Measurements from ENCODE around the gene GPR32. TPM values are rescaled to one million over a fixed set of nuclear protein-coding genes. Genes with fewer than 3 reads are reported as not detected.
"Not testable (repeated sequence)": the region's sequence is repeated elsewhere in the genome, so short reads cannot be mapped to it uniquely, and the experiment has no call there.

Gene GPR32
- not detected for polyA plus RNA-seq (2013, experiment 1 of 2)
- polyA plus RNA-seq (2013, experiment 2 of 2), result not detected

GRCh38 chr19:50770164-50770563, at the start of gene GPR32:
GPR32 (plus strand) TSS chr19:50770464; CDS start chr19:50770601, 137 bp downstream.
- H3K27ac ChIP-seq (ENCODE audit: low read depth, low read length, severe bottlenecking); H3K36me3 ChIP-seq (ENCODE audit: control insufficient read depth, insufficient read depth, low read length); H3K9me3 ChIP-seq (ENCODE audit: control insufficient read depth, low read length); H3K4me1 ChIP-seq (ENCODE audit: control insufficient read depth, insufficient read depth, low read length, poor library complexity, severe bottlenecking); H3K4me3 ChIP-seq (ENCODE audit: extremely low read depth, insufficient read depth, low read length, poor library complexity, severe bottlenecking): not testable (repeated sequence)
- 67% methylated on average over 1 of the region's 2 CpGs; no CpG with 5 or more reads in 1 of the 2 experiments for WGBS, 2 experiments (ENCODE audit: insufficient coverage in 2 of 2)

- WGBS, 2 experiments (ENCODE audit: insufficient coverage in 2 of 2), result 63 to 67% methylated on average over 7 of the region's 8 CpGs
- Histone ChIP-seq H3K27ac (ENCODE audit: low read depth, low read length, severe bottlenecking) (no peak overlapping the region), H3K36me3 (ENCODE audit: control insufficient read depth, insufficient read depth, low read length) (no peaks in the 10 kb centered on the region), H3K4me3 (ENCODE audit: extremely low read depth, insufficient read depth, low read length, poor library complexity, severe bottlenecking) (no peak overlapping the region), H3K4me1 (ENCODE audit: control insufficient read depth, insufficient read depth, low read length, poor library complexity, severe bottlenecking) (peaks cover 3% of the 10 kb centered on the region), H3K9me3 (ENCODE audit: control insufficient read depth, low read length) (peaks cover 3% of the 10 kb centered on the region)
Observed at GRCh38 chr19:50720921-50721381, 49.3 kb upstream of the GPR32 start.

GRCh38 chr19:50721441-50722137, 48.7 kb upstream of the GPR32 start:
- WGBS, 2 experiments (ENCODE audit: insufficient coverage in 2 of 2), result 78 to 85% methylated on average over 8 to 9 of the region's 10 CpGs
- peaks cover 2% of the 10 kb centered on the region for H3K36me3 ChIP-seq (ENCODE audit: control insufficient read depth, insufficient read depth, low read length)
- H3K4me3 ChIP-seq (ENCODE audit: extremely low read depth, insufficient read depth, low read length, poor library complexity, severe bottlenecking), result no peak overlapping the region
- H3K27ac ChIP-seq (ENCODE audit: low read depth, low read length, severe bottlenecking), result no peak overlapping the region
- peaks cover 3% of the 10 kb centered on the region for H3K4me1 ChIP-seq (ENCODE audit: control insufficient read depth, insufficient read depth, low read length, poor library complexity, severe bottlenecking)
- peaks cover 3% of the 10 kb centered on the region for H3K9me3 ChIP-seq (ENCODE audit: control insufficient read depth, low read length)

GRCh38 chr19:50722201-50723013, 47.9 kb upstream of the GPR32 start:
- Histone ChIP-seq H3K4me1 (ENCODE audit: control insufficient read depth, insufficient read depth, low read length, poor library complexity, severe bottlenecking) (peaks cover 3% of the 10 kb centered on the region), H3K9me3 (ENCODE audit: control insufficient read depth, low read length) (peaks cover 8% of the 10 kb centered on the region), H3K36me3 (ENCODE audit: control insufficient read depth, insufficient read depth, low read length) (peaks cover 6% of the 10 kb centered on the region), H3K27ac (ENCODE audit: low read depth, low read length, severe bottlenecking) (no peak overlapping the region), H3K4me3 (ENCODE audit: extremely low read depth, insufficient read depth, low read length, poor library complexity, severe bottlenecking) (peak overlapping the region; percentile 51)
- WGBS, 2 experiments (ENCODE audit: insufficient coverage in 2 of 2), result 41 to 67% methylated on average over 7 to 12 of the region's 15 CpGs

- Histone ChIP-seq H3K4me3 (ENCODE audit: extremely low read depth, insufficient read depth, low read length, poor library complexity, severe bottlenecking) (peak within 1 kb of the TSS; percentile 51), H3K9me3 (ENCODE audit: control insufficient read depth, low read length) (peaks cover 8% of the 10 kb centered on the region), H3K27ac (ENCODE audit: low read depth, low read length, severe bottlenecking) (no peak within 1 kb of the TSS), H3K36me3 (ENCODE audit: control insufficient read depth, insufficient read depth, low read length) (peaks cover 6% of the 10 kb centered on the region), H3K4me1 (ENCODE audit: control insufficient read depth, insufficient read depth, low read length, poor library complexity, severe bottlenecking) (no peaks in the 10 kb centered on the region)
- WGBS, 2 experiments (ENCODE audit: insufficient coverage in 2 of 2), result 35 to 48% methylated on average over 12 to 15 of the region's 15 CpGs
Observed at GRCh38 chr19:50723069-50723468, 47.2 kb upstream of the GPR32 start, which contains the start of gene CLEC11A. CLEC11A (plus strand) TSS chr19:50723364; CDS start chr19:50723526, 162 bp downstream.

- H3K36me3 ChIP-seq (ENCODE audit: control insufficient read depth, insufficient read depth, low read length), result peaks cover 6% of the 10 kb centered on the region
- H3K27ac ChIP-seq (ENCODE audit: low read depth, low read length, severe bottlenecking), result no peak overlapping the region
- H3K4me3 ChIP-seq (ENCODE audit: extremely low read depth, insufficient read depth, low read length, poor library complexity, severe bottlenecking), result peak overlapping the region; percentile 51
Observed at GRCh38 chr19:50723735-50724521, 46.3 kb upstream of the GPR32 start.

GRCh38 chr19:50724522-50725217, 45.6 kb upstream of the GPR32 start:
- no peaks in the 10 kb centered on the region for H3K4me1 ChIP-seq (ENCODE audit: control insufficient read depth, insufficient read depth, low read length, poor library complexity, severe bottlenecking)
- no peak overlapping the region for H3K27ac ChIP-seq (ENCODE audit: low read depth, low read length, severe bottlenecking)
- H3K36me3 ChIP-seq (ENCODE audit: control insufficient read depth, insufficient read depth, low read length), result peaks cover 6% of the 10 kb centered on the region
- peaks cover 8% of the 10 kb centered on the region for H3K9me3 ChIP-seq (ENCODE audit: control insufficient read depth, low read length)
- H3K4me3 ChIP-seq (ENCODE audit: extremely low read depth, insufficient read depth, low read length, poor library complexity, severe bottlenecking), result peak overlapping the region; percentile 51
- 32 to 38% methylated on average over 44 to 65 of the region's 65 CpGs for WGBS, 2 experiments (ENCODE audit: insufficient coverage in 2 of 2)

More at GRCh38 chr19:50723735-50724521, 46.3 kb upstream of the GPR32 start:
- peaks cover 8% of the 10 kb centered on the region for H3K9me3 ChIP-seq (ENCODE audit: control insufficient read depth, low read length)
- H3K4me1 ChIP-seq (ENCODE audit: control insufficient read depth, insufficient read depth, low read length, poor library complexity, severe bottlenecking), result no peaks in the 10 kb centered on the region
- WGBS, 2 experiments (ENCODE audit: insufficient coverage in 2 of 2), result 46 to 47% methylated on average over 17 to 29 of the region's 31 CpGs

- H3K27ac ChIP-seq (ENCODE audit: low read depth, low read length, severe bottlenecking), result no peak overlapping the region
- WGBS, 2 experiments (ENCODE audit: insufficient coverage in 2 of 2), result 45 to 47% methylated on average over 51 to 52 of the region's 52 CpGs
Observed at GRCh38 chr19:50725218-50725910, 44.9 kb upstream of the GPR32 start.

GRCh38 chr19:50725911-50726230, 44.4 kb upstream of the GPR32 start:
- peaks cover 6% of the 10 kb centered on the region for H3K36me3 ChIP-seq (ENCODE audit: control insufficient read depth, insufficient read depth, low read length)
- 82 to 85% methylated on average over 6 of the region's 9 CpGs for whole genome bisulfite sequencing, 2 experiments (ENCODE audit: insufficient coverage in 2 of 2)
- peaks cover 8% of the 10 kb centered on the region for H3K9me3 ChIP-seq (ENCODE audit: control insufficient read depth, low read length)
- no peaks in the 10 kb centered on the region for H3K4me1 ChIP-seq (ENCODE audit: control insufficient read depth, insufficient read depth, low read length, poor library complexity, severe bottlenecking)
- no peak overlapping the region for H3K27ac ChIP-seq (ENCODE audit: low read depth, low read length, severe bottlenecking)
- peak overlapping the region; percentile 51 for H3K4me3 ChIP-seq (ENCODE audit: extremely low read depth, insufficient read depth, low read length, poor library complexity, severe bottlenecking)

More at GRCh38 chr19:50725218-50725910, 44.9 kb upstream of the GPR32 start:
- peaks cover 6% of the 10 kb centered on the region for H3K36me3 ChIP-seq (ENCODE audit: control insufficient read depth, insufficient read depth, low read length)
- H3K4me3 ChIP-seq (ENCODE audit: extremely low read depth, insufficient read depth, low read length, poor library complexity, severe bottlenecking), result peak overlapping the region; percentile 51
- no peaks in the 10 kb centered on the region for H3K4me1 ChIP-seq (ENCODE audit: control insufficient read depth, insufficient read depth, low read length, poor library complexity, severe bottlenecking)
- peaks cover 8% of the 10 kb centered on the region for H3K9me3 ChIP-seq (ENCODE audit: control insufficient read depth, low read length)

All from mesodermal cell (in vitro differentiated cells).